NT2/D1 (cell line): ENCODE results near the gene SND1.

Experiments used
- YY1 ChIP-seq: IDR thresholded peaks from 2 replicates; pipeline ENCODE4 v1.6.1; 2011; ENCODE audit not compliant: insufficient read length, insufficient read depth
- ZNF274 ChIP-seq: IDR thresholded peaks from 2 replicates; pipeline ENCODE4 v1.6.1; 2011; ENCODE audit warnings: mild to moderate bottlenecking, low read depth, low read length

GRCh38 chr7:128063088-128063487 lies 411.1 kb downstream of the SND1 start:
- TF ChIP-seq ZNF274 (no peak), YY1 (no peak)
